Activated T-cell treated with anti-CD3 and anti-CD28 coated beads, Interleukin-2, amount 50 U/mL, for 1 hour (primary cell): Measurements from ENCODE around the gene NLRP10.
"Not testable (repeated sequence)": the region's sequence is repeated elsewhere in the genome, so short reads cannot be mapped to it uniquely, and the experiment has no call there.

Experiments
- DNase-seq: peaks from one replicate; pipeline ENCODE4 v3.0.0-alpha.2; 2020

Gene NLRP10

DNA sequence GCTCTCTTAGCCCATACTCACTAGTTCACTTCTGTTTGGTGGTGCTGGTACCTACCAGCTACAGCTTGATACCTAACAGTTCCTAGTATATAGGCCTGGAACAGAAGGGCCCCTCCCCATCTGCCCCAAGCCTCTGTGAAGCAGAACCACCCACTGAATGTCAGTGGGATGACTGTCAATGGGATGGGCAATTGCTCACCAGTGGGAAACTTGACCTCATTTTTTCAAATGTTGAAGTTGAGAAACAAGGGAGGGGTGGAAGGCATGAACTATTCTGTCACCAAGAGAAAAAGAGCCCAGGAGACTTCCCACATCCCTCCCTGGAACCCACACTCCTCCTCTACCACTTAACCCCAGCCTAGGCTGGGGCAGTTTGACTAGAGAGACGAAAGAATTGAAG lies at the start of gene NLRP10:
Gene NLRP10 (minus strand): TSS at position 62 of the 400 bp plus-strand sequence. CDS start 1,952 bp downstream, outside the sequence.
- DNase-seq = no peak

DNA sequence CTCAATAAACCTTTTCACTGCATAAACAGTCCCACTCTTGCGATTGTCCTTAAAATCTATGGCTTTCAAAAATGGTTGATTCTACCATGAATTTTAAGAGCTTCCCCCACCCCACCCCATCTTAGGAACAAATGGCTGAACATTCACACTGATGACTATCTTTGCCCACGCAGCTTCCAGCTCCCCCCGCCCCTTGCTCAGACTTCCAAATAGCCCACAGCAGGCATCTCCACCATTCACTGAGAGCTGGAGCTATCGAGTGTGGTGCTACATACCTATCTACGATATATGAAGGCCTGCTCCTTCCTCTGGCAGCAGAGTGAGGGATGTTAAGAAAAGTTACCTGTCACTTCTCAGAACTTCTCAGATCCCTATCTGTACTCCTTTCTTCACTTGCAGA lies 48.6 kb upstream of the NLRP10 start:
- DNase-seq = no peak

- no peak for DNase-seq
Measured at GRCh38 chr11:8011981-8012444, 46.8 kb upstream of the NLRP10 start.

DNA sequence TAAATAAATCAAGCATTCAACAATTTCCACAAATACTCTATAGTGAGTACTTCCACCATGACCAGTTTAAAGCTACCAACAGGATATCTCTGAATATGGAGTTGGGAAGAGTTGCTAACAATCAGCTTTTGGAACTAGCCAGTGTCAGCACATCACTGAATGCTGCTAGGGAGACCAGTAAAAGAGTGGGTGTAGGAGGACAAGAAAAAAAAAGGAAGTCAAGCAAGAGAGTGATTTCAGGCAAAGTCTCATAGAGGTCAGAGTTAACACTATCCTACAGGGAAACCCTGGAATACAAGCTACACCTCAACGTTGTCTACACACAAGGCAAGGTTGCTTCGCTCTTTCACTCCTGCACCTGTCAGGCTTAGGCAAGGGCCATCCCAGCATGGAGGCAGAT lies 46.1 kb upstream of the NLRP10 start:
- no peak for DNase-seq

DNA sequence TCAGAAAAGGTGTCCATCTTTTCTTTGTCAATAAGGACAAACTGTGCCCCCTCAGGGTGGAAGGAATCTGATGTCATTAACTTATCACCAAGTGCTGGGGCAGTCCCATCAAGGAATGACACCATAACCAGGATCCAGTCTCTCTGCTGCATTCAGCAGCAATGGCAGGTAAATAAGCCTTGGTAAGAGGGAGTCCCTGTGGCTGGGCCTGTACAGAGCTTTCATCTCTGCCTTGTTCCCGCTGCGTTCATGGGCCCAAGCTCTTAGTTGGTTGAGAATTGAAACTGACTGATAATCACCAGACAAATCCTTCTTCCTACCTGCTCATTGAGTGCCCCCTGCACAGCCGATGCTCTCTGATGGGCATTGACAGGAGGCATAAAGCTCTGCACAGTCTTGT lies 44.6 kb upstream of the NLRP10 start:
- DNase-seq = no peak

DNA sequence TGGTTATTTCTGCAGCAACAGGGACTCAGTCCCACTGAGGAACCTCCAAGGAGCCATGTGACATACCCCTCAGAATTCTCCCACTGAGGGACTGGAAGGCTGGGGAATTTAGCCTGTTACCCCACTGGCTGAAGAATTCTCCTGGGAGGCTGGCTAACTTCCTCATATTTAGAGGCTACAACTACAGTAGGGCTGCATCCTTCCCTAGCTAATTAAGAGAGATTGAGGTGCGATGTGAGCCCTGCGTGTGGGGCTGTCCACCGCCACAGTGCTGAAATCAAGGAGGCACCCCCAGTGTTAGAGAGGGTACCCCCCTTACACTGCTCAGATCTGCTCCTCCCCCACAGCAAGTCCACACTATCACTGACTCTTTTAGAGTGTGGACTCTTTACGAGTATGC lies 43.0 kb upstream of the NLRP10 start:
- no peak for DNase-seq

DNA sequence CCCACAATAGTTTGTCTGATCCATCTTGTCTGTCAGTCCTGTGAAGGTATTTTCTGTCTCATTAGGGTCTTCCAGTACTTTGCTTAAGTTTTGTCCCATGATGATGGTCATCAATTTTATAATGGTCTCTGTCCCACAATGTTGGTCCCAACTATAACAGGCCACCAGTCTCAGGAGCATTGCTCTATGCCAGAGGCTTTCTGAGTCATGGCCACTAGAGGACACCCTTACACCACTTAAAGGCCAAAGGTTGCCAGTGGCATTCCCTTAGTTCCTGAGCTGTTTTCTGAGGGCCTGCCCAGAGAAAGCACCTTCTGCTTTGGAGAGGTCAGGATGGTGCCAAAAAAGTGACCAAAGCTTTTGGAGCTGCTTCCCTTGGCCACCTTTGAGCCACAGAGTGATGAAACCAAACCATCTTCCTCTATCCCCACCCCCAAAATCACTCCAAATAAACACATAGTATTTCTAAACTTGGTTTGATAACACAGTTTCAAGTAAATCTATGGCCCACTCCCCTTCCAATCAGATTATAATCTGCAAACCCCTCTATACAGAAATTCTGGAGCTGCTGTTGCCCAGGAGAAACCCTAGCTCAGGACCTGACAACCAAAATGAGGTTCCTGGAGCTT lies 41.2 kb upstream of the NLRP10 start:
- DNase-seq = peak; percentile 34

DNA sequence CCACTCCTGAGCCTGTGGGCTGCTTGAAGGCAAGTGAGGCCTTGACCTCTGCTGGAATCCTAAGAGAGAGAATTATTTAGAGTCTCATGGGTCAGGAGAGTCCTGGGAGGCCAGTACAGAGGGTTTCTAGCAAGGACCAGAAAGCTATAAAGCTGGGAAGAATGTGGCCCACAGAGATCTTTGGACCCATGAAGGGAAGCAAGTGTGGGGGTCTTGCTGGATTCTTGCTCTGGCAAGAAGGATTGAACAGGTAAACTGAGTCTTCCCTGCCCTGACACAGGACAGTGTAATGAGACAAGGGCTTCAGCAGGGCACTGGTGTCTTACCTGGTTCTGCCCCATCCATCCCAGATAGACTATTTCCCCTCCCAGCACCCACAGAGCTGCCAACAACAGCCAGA lies 40.3 kb upstream of the NLRP10 start:
- no peak for DNase-seq

DNA sequence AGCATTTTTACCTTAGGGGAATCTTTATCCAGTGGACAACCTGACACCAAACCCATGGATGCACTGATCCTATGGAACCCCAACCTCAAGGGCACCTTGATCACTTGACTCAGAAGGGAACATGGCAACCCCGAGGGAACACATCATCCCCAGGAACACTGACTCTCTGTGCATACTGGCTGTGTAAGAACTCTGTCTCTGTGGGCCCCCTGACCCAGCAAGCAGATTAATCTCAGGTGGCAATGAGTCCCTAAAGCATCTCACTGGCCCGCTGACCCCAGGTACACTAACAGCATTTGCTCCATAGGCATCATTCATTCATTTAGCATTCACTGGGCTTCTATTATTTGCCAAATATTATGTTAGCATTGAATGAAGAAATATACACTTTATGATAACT lies 38.8 kb upstream of the NLRP10 start:
- no peak for DNase-seq

GRCh38 chr11:8003187-8003586 lies 37.9 kb upstream of the NLRP10 start:
- DNase-seq = no peak

DNA sequence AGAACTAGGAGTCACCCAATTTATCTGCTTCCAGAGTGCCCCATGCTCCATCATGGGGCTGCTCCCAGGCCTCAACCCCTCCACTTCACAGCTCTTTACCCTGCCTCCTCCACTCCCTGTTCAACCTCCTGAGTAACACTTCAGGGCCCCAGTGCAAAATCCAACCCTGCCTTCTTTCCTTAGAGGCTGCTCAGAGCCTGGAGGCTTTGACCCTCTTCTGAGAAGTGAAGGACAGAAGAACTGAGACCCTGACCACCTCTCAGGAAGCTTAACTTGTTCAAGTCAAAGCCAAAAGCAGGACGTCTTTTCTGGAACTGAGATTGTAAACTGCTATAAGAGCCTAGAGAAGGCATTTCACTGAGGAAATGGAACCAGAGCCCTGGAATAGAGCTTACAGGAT lies 37.4 kb upstream of the NLRP10 start:
- no peak for DNase-seq

DNA sequence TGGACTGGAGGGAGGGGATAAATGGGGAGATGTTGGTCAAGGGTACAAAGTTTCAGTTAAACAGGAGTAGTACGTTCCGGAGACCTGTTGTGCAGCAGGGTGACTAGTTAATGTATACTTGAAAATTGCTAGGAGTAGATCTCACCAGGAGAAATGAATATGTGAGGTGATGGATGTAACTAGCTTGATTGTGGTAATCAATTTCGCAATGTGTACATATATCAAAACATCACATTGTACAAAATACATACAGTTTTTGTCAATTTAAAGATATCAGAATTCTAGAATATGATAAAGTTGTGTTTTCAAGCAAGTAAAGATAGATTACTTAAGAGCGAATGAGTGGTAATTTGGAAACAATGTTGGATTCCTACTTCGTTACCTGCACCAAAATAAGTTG lies 35.1 kb upstream of the NLRP10 start:
- DNase-seq = no peak

GRCh38 chr11:7999795-8000194 lies 34.5 kb upstream of the NLRP10 start:
- no peak for DNase-seq

GRCh38 chr11:7994581-7995278 lies 29.5 kb upstream of the NLRP10 start:
- no peak for DNase-seq

DNA sequence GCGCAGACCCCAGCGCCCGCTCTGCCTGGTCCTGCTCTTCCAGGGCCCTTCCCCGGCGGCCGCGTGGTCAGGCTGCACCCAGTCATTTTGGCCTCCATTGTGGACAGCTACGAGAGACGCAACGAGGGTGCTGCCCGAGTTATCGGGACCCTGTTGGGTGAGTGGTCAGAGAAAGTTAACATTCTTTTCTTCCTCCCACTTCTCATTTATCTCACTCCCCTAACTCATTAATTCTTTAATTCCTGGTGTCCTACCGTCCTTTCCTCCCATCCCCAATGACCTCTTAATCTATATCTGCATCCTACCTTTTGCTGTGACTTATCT lies 22.3 kb upstream of the NLRP10 start:
- not testable (repeated sequence) for DNase-seq

DNA sequence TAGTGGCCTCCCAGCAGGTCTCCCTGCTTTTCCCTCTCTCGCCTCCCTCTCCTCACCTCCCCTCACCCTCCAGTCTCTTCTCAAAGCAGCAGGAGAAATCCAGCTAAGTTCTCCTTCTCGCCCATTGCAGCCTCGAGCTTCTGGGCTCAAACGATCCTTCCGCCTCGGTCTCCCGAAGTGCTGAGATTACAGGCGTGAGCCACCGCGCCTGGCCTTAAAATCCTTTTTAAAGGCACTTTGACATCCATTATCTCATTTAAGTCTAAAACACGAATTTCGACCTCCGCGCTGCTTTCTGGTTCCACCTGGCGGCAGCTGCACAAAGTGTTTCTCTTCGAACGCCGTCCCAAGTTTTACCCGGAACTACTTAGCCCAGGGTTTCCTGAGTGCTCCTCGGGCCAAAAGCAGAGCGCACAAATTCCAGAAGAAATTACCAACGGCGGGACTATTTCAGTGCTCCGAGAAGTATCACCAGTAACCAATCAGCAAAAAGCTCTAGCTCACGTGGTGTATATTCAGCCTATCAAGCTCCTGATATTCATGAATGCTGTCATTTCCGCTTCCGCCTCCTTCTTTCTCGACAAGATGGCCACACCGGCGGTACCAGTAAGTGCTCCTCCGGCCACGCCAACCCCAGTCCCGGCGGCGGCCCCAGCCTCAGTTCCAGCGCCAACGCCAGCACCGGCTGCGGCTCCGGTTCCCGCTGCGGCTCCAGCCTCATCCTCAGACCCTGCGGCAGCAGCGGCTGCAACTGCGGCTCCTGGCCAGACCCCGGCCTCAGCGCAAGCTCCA lies 21.7 kb upstream of the NLRP10 start, which contains the start of gene EIF3F:
Gene EIF3F (plus strand): TSS at position 570 of the 792 bp plus-strand sequence. CDS start 16 bp downstream, at position 586.
- peak; percentile 86 for DNase-seq

GRCh38 chr11:7983832-7984590 lies 18.8 kb upstream of the NLRP10 start:
- no peak for DNase-seq

DNA sequence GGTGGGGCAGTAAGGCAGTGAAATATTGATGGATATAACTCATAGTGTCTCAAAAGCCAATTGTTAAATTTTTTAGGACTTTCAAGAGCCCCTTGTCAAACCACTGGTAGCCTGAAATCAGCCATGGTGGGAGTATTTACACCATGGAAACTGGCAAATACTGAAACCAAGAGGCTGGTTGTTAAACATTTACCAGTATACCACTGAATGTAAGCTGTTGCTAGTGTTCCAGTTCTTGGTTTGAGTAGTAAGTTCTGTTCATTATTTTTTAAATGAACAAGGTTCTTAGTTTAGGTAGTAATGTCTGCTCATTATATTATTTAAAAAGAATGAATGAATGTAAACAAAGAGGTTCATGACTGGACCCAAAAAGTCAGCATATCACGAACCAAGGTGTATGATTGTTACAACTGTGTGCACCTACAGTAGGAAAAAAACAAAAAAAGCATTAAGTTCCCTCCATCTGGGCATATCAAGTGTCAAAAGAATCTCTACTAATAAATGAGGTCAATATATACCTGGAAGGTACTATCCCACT lies 17.4 kb upstream of the NLRP10 start:
- DNase-seq = no peak

GRCh38 chr11:7981619-7982157 lies 16.4 kb upstream of the NLRP10 start:
- DNase-seq = no peak

DNA sequence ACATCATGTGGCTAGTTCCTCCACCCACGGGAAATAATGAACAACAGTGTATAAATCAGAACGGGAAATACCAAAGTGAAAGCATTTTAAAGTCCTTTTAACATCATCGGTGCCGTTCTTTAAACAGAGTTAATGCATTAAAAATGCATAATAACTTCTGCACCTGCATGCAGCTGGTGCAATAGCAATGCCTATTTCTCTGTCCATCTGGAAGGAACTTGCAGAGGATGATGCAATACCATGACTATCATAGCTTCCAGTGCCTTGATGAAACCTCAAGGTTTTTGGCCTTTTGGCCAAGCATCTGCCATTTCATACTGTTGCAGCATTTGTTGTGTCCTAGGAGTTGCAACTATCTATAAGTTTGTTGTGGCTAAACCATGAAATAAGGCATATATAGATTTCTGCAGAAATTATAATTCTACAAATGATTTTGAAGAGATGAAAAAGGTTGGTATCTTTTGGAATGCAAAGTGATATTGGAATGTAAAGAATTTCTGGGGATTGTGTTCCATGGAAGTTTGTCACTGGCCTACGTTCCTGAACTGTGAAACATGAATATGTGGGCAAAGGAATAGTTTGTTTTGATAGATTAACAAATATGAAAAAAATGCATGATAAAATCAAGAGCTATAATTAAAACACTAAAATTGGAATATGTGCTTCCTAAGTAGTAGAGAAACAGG lies 12.1 kb upstream of the NLRP10 start:
- DNase-seq = no peak

DNA sequence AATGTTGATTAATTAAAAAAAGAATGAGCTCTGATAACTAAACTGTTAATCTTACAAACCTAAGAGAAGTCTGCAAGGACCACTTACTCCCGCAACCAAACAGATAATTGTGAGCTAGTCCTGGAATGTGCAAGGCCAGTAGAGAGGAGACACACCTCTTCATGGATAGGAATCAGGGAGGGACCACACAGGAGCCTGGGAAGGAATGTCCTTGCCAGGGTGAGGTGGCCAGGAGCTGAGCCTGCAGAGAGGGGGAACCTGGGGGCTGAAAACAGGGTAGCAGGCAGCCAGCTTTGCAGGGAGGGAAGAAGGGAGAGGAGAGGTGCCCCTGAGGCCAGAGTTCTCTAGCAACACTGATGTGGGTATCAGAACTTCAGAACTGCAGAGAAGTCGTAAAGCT lies 9.4 kb upstream of the NLRP10 start:
- DNase-seq = no peak

DNA sequence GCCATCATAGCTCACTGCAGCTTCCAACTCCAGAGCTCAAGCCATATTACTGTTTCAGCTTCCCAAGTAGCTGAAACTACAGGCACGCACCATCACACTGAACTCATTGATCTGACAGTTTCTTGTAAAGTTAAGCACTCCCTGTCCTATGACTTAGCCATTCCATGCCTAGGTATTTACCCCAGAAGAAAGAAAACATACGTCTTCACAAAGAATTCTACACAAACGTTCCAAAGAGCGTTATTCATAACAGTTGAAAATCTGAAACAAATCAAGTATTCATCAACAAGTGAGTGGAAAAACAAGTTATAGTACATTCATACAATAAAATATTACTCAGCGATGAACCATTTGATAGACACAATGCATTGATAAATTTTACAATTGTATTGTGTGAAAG lies 7.8 kb upstream of the NLRP10 start:
- no peak for DNase-seq
